Chondrocyte (in vitro differentiated cells): ENCODE measurements around the gene CPXM1. TPM values are rescaled to one million over a fixed set of nuclear protein-coding genes. Genes with fewer than 3 reads are reported as not detected.

Experiments
- DNase-seq: peaks from one replicate; pipeline ENCODE4 v3.0.0; 2021; ENCODE audit warnings: mixed read lengths, low spot score
- H3K27ac Mint-ChIP-seq: one replicate; pipeline ENCODE4 v1.8.0; 2021; ENCODE audit warnings: mild to moderate bottlenecking, moderate library complexity, mixed read lengths; ENCODE audit not compliant: unreplicated experiment
- H3K27me3 Mint-ChIP-seq: 2 replicates; pipeline ENCODE4 v1.8.0; 2021; ENCODE audit warnings: low read depth, mixed read lengths
- H3K36me3 Mint-ChIP-seq: 2 replicates; pipeline ENCODE4 v1.8.0; 2021; ENCODE audit warnings: low read depth, mixed read lengths
- H3K4me1 Mint-ChIP-seq: 2 replicates; pipeline ENCODE4 v1.8.0; 2021; ENCODE audit warnings: low read depth, mild to moderate bottlenecking, mixed read lengths
- H3K4me3 Mint-ChIP-seq: one replicate; pipeline ENCODE4 v1.8.0; 2021; ENCODE audit warnings: mild to moderate bottlenecking, moderate library complexity, mixed read lengths; ENCODE audit not compliant: unreplicated experiment
- H3K9me3 Mint-ChIP-seq: 2 replicates; pipeline ENCODE4 v1.8.0; 2021; ENCODE audit warnings: low read depth, mixed read lengths
- total RNA-seq: library from RNA; stranded (reverse); gene quantifications from 3 replicates; pipeline ENCODE4 v1.2.1, GENCODE V29; 2021
- TF ChIP-seq, protein P1 (sequence below): fragments of 200-600 bp; sonication (generic); IDR thresholded peaks from 2 replicates; pipeline ENCODE4 v1.5.0; 2021; ENCODE audit warnings: antibody characterized with exemption, mild to moderate bottlenecking, moderate library complexity

CPXM1 gene
- total RNA-seq, 1 donor from 2014 or later = 6.3 TPM

GRCh38 chr20:2745936-2746635 is 54.3 kb downstream of the CPXM1 start:
- H3K9me3 Mint-ChIP-seq = no peaks in the 10 kb centered on the region
- no peak for DNase-seq
- no peak overlapping the region for H3K4me3 Mint-ChIP-seq
- H3K27ac Mint-ChIP-seq = no peak overlapping the region
- peaks cover 2% of the 10 kb centered on the region for H3K36me3 Mint-ChIP-seq
- TF ChIP-seq, protein P1, sequence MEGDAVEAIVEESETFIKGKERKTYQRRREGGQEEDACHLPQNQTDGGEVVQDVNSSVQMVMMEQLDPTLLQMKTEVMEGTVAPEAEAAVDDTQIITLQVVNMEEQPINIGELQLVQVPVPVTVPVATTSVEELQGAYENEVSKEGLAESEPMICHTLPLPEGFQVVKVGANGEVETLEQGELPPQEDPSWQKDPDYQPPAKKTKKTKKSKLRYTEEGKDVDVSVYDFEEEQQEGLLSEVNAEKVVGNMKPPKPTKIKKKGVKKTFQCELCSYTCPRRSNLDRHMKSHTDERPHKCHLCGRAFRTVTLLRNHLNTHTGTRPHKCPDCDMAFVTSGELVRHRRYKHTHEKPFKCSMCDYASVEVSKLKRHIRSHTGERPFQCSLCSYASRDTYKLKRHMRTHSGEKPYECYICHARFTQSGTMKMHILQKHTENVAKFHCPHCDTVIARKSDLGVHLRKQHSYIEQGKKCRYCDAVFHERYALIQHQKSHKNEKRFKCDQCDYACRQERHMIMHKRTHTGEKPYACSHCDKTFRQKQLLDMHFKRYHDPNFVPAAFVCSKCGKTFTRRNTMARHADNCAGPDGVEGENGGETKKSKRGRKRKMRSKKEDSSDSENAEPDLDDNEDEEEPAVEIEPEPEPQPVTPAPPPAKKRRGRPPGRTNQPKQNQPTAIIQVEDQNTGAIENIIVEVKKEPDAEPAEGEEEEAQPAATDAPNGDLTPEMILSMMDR = no peak
- H3K4me1 Mint-ChIP-seq = peaks cover 15% of the 10 kb centered on the region
- peaks cover 53% of the 10 kb centered on the region for H3K27me3 Mint-ChIP-seq

- TF ChIP-seq, protein P1 = no peak
- no peaks in the 10 kb centered on the region for H3K9me3 Mint-ChIP-seq
- no peak overlapping the region for H3K4me3 Mint-ChIP-seq
- peaks cover 8% of the 10 kb centered on the region for H3K4me1 Mint-ChIP-seq
- H3K27ac Mint-ChIP-seq = no peak overlapping the region
- peaks cover 2% of the 10 kb centered on the region for H3K36me3 Mint-ChIP-seq
- peaks cover 52% of the 10 kb centered on the region for H3K27me3 Mint-ChIP-seq
- no peak for DNase-seq
Measured at GRCh38 chr20:2745060-2745910, 55.1 kb downstream of the CPXM1 start.

Other genes with a start within 250 kb of the CPXM1 start
- gene NOP56, start 148.0 kb downstream of the CPXM1 start, total RNA-seq = 103 to 166 TPM (median 118 TPM) in 3 replicates
- 56.5 to 65.9 TPM (median 57.1 TPM) in 3 replicates for gene IDH3B, start 136.4 kb downstream of the CPXM1 start, total RNA-seq
- 8.0 to 15.2 TPM (median 11.4 TPM) in 3 replicates for gene EBF4, start 107.8 kb downstream of the CPXM1 start, total RNA-seq
- not detected in 3 replicates for gene C20orf141, start 14.4 kb upstream of the CPXM1 start, total RNA-seq
- not detected in 3 replicates for gene TMEM239, start 15.7 kb upstream of the CPXM1 start, total RNA-seq
- 34.0 to 45.8 TPM (median 37.3 TPM) in 3 replicates for gene PCED1A, start 40.0 kb upstream of the CPXM1 start, total RNA-seq
- 29.9 to 40.7 TPM (median 32.7 TPM) in 3 replicates for gene VPS16, start 40.1 kb upstream of the CPXM1 start, total RNA-seq
- gene PTPRA, start 72.9 kb upstream of the CPXM1 start, total RNA-seq = 54.3 to 68.4 TPM (median 54.3 TPM) in 3 replicates
- gene GNRH2, start 243.0 kb upstream of the CPXM1 start, total RNA-seq = 0.94 TPM in 1 of 3 replicates, not detected in the others
- 30.9 to 41.2 TPM (median 31.0 TPM) in 3 replicates for gene MRPS26, start 245.4 kb upstream of the CPXM1 start, total RNA-seq